Ramos (cell line): ENCODE data around the gene KRT6C.

Experiments
- in situ Hi-C: fragments of 300-500 bp; cut with MboI; formaldehyde crosslinking; loops from one replicate; pipeline ENCODE4 v1.14.3; 2022; ENCODE audit warnings: low sequenced_read_pairs; ENCODE audit not compliant: unreplicated experiment

Gene KRT6C

DNA sequence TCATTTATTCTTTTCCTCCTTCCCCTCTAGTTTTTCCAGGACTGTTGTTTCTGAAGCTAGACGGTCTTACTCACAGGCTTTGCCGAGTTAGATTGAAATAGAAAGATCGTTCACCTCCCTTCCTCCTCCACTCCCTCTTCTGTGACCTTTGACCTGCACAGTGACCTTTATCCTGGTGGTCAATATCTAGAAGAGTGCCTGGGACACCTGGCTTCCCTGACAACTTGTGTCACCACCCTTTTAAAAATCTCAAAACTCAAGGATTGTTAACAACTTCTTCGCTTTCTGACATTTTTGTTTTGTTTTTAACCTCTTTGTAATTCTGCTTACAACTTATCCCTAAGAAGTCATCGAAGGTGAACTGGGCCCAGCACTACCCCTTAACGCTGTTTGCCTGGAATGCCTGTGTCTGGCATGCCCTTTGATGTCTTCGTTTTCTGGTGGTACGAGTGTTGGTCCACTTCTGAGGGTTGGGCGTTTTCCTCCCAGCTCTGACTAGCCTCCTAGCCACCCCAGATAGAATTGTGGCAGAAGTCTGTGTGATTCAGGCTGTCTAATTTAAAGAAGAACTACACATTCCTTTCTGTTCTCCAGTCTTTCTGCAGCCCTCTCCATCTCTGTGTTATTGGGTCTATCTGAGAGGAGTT is 36.7 kb downstream of the KRT6C start:
- in situ Hi-C loops: no loop called here

DNA sequence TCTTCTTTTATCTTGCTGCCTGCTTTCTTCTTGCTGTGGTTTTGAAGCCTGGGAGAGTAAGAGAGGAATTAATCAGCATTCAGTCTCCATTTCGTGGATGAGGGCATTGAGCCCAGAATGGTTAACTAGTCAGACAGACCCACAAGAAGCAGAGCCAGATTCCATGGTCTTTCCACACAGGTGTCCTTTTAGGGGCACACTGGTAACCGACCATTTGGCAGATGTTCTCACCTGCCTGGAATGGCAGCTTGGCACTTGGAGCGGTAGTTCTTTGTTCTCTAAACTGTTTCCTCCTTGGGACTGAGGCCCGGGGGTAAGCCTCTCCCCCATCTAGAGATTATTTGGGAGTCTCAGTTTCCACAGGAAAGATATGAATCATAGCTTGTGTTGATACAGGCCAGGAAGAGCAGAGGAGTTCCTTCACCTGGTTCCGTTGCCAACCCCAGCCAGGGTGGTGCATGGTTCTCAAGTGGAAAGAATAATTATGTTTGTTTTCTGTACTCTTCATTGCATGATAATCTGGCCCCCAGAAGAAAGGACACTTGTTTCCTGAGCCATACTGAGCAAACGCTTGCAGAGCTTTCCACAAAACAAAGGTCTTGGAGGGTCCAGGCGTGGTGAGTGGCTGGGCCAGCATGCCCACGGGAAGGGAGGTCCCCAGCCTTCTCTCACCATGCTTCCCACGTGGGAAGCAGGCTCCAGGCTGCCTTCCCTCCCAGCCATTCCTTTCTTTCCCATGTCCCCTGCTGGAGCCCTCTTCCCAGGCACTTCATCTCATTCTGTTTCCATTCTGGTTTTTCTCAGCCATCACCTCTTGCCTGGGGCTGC is 37.4 kb downstream of the KRT6C start:
- in situ Hi-C loops: no loop called here

GRCh38 chr12:52435659-52435999 is 38.0 kb downstream of the KRT6C start:
- in situ Hi-C loops: no loop called here

DNA sequence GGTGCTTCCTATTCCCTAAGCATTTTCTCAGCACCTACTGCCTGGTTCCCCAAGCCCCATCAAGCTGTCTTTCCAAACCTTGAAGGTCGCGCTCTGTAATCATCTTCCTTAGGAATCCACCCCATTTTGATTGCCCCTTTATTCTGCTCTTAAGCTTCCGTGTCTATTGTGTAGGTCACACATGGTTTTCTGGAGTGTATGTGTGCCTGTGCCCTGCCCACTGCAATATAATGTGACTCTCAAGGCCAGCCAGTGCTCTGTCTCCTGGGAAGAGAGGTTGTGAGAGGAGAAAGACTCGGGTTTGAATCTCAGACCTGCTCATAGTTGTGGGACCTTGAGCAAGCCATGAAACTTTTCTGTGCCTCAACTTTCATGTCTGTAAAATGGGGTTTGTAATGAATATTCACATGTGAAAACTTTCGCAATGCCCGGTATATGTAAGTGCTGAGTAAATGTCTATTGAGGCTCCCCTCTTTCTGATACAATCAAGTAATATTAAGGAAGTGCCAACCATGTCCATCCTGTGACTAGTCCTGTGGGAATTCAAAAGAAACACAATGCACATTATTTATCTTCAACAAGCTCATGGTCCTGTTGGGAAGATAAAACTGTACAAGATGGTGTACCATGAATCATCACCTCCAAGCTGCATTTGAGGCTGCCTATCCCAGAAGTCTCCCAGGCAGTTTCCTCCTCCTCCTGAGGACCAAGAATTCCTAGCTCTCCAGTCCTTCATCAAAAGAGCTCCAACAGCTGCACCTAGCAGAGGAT is 38.7 kb downstream of the KRT6C start:
- in situ Hi-C loops: no loop called here

- in situ Hi-C loops: no loop called here
Observed at GRCh38 chr12:52434081-52434733, 39.4 kb downstream of the KRT6C start, which contains the start of gene KRT75. Gene KRT75 (minus strand): TSS chr12:52434371. CDS start chr12:52434304, 67 bp downstream.

- in situ Hi-C loops: no loop called here
Observed at GRCh38 chr12:52433501-52434080, 40.0 kb downstream of the KRT6C start.

GRCh38 chr12:52432559-52433207 is 40.9 kb downstream of the KRT6C start:
- in situ Hi-C loops: no loop called here

DNA sequence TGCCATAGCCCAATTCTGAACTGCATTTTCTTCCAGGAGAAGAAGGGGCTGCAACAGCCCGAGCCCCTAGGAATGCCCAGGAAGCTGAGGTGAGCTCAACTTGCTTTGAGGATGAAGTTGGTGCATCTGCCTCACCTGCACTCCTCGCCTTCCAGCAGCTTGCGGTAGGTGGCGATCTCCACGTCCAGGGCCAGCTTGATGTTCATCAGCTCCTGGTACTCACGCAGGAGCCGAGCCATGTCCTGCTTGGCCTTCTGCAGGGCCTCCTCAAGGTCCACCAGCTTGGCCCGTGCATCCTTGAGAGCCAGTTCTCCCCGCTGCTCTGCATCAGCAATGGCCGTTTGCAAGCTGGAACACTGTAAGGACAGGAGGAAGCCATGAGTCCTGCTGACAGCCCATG is 45.5 kb downstream of the KRT6C start:
- in situ Hi-C loops: no loop called here

GRCh38 chr12:52427083-52427482 is 46.5 kb downstream of the KRT6C start:
- in situ Hi-C loops: no loop called here

- in situ Hi-C loops: no loop called here
Observed at GRCh38 chr12:52426034-52426433, 47.6 kb downstream of the KRT6C start.

GRCh38 chr12:52425466-52425865 is 48.1 kb downstream of the KRT6C start:
- in situ Hi-C loops: no loop called here

DNA sequence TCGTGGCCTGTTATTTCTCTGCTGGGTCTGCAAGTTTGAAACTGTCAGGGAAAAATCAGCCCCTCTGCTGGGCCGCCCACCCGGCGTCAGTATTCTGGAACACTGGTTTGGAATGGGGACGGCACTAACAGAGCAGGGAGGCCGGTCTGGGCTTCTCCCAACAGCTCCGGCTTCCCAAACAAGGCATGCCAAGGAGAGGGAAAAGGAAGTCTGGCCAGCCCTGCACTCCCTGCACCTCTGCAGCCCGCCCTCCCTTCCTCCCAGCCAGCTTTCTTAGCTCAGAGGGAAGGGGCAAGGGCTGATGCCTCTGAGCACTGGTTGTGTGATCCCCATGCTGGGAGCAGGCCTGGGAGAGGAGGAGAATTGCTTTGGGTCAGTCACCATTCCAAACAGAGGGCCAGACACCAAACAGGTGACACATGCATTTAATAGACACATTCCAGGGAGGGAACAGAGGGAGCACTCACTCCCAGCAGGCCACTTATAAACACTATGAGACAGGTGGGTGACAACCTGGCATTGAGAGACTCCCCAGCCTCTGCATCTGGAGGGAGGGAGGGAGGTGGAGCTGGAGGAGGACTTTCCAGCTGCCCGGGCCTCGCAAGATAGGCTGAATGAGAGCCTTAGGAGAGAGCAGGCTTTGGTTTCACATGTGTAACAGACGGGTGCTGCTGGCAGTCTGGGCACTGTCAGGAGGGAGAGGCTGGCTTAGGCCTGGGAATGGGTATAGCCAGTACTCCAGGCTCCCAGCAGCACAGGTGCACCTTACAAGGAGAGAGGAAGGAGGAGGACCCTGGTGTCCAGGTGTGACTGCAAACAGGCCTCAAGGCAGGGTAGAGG is 49.7 kb downstream of the KRT6C start:
- in situ Hi-C loops: no loop called here

- in situ Hi-C loops: no loop called here
Observed at GRCh38 chr12:52423035-52423434, 50.6 kb downstream of the KRT6C start.

- in situ Hi-C loops: no loop called here
Observed at GRCh38 chr12:52419656-52420055, 53.9 kb downstream of the KRT6C start.

DNA sequence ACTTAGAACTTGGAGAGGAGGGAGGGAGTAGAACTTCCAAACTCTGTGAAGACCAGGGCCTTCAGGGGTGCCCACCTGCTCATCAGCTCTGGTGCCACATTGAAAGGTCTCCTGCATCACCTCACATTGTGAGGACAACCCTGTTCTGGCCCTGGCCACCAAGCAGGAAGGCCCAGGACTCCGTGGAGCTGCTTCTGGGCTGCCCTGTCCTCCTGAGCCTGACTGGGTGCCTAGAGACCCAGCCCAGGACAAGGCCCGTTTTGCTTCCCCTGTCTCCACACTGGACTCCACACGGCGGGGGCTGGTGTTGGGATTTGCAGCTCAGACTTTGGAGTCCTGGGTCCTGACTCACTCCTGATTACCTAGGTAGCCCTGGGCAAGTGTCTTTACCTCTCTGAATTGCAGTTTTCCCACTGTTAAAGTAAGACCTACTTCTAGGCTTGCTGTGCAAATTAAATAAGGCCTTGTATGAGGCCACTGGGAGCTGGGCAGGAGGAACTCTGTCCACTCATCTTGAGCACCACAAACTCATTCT is 55.0 kb downstream of the KRT6C start:
- in situ Hi-C loops: no loop called here
